Left lung (tissue), 10 donors: ENCODE measurements around the gene LRRC26. TPM values are rescaled to one million over a fixed set of nuclear protein-coding genes. Genes with fewer than 3 reads are reported as not detected.

Source experiments
- ATAC-seq: fragments of 200-7000 bp; cut with Tn5 transposase; one replicate; pipeline ENCODE4 v1.9.1; 2020; ENCODE audit warnings: moderate library complexity
- DNase-seq, 4 donors: peaks; one replicate each; pipeline ENCODE4 v3.0.0-alpha.2; 2013 to 2020
- H3K27ac ChIP-seq, 2 donors: fragments of 200-600 bp; sonication (generic) in 1 of 2; one replicate each; pipeline versions ENCODE4 v1.5.0 to v1.8.0; 2020 to 2021
- H3K27me3 ChIP-seq, 2 donors: fragments of 200-600 bp; sonication (generic) in 1 of 2; one replicate each; pipeline versions ENCODE4 v1.5.0 to v1.8.0; 2020 to 2021
- H3K36me3 ChIP-seq, 2 donors: fragments of 200-600 bp; sonication (generic) in 1 of 2; one replicate each; pipeline versions ENCODE4 v1.5.0 to v1.8.0; 2020 to 2021
- H3K4me1 ChIP-seq, 2 donors: fragments of 200-600 bp; one replicate each; pipeline ENCODE4 v1.8.0; 2021
- H3K4me3 ChIP-seq, 2 donors: fragments of 200-600 bp; sonication (generic) in 1 of 2; one replicate each; pipeline versions ENCODE4 v1.5.0 to v1.8.0; 2020 to 2021; ENCODE audit warnings: mild to moderate bottlenecking in 1 of 2
- H3K9me3 ChIP-seq, 2 donors: fragments of 200-600 bp; sonication (generic) in 1 of 2; one replicate each; pipeline versions ENCODE4 v1.5.0 to v1.8.0; 2020 to 2021
- CTCF ChIP-seq, 2 donors: fragments of 200-600 bp; sonication (generic) in 1 of 2; IDR thresholded peaks; one replicate each; pipeline versions ENCODE4 v1.5.0 to v1.8.0; 2021; ENCODE audit warnings: antibody characterized with exemption in 2 of 2
- intact Hi-C, 2 donors: fragments of 100-400 bp; cut with DNase I; formaldehyde crosslinking; loops; one replicate each; pipeline versions ENCODE4 v1.11.2 to v1.14.2; 2022
- polyA plus RNA-seq, 6 donors: library from polyadenylated mRNA; unstranded; fragments of 120-200 nt; gene quantifications; one replicate each; pipeline ENCODE4 v1.2.1, GENCODE V29; 2013; ENCODE audit not compliant: insufficient read length in 6 of 6
- total RNA-seq, 2 donors: library from RNA; stranded (reverse); fragmentation: NEBNext Ultra II Directional; extraction: Animal tissue kit (Norgen Biotek cat#: 25700); gene quantifications; one replicate each; pipeline ENCODE4 v1.2.1, GENCODE V29; 2021
- donor health status: DM: no; HTN: yes; CAD: no.
- donor health status: DM: no; HTN: no; CAD: no.

LRRC26 gene
- total and polyA plus RNA-seq, 8 donors: 0.23 to 0.63 (median 0.40) TPM; not detected in 4

- ATAC-seq: no peak
- H3K36me3 ChIP-seq: no peaks in the 10 kb centered on the region
- no peak overlapping the region for H3K4me3 ChIP-seq
- no peaks in the 10 kb centered on the region for H3K9me3 ChIP-seq
- TF ChIP-seq CTCF (IDR thresholded peaks at IDR 0.05): no peak
- H3K4me1 ChIP-seq: peaks cover 14 to 41% of the 10 kb centered on the region in 2 donors
- no peak for DNase-seq
- peaks cover 91 to 100% of the 10 kb centered on the region in 2 donors for H3K27me3 ChIP-seq
- intact Hi-C loops: no loop called here
- H3K27ac ChIP-seq: no peak overlapping the region
These were observed 3.2 kb downstream of the LRRC26 start for GRCh38 chr9:137166380-137167229.

- no peak for ATAC-seq
- no peak for TF ChIP-seq CTCF (IDR thresholded peaks at IDR 0.05)
- no peak for DNase-seq
- intact Hi-C loops: no loop called here
- Histone ChIP-seq H3K36me3 (no peaks in the 10 kb centered on the region), H3K4me3 (no peak overlapping the region), H3K4me1 (peaks cover 14 to 42% of the 10 kb centered on the region in 2 donors), H3K9me3 (no peaks in the 10 kb centered on the region), H3K27me3 (peaks cover 97 to 100% of the 10 kb centered on the region in 2 donors), H3K27ac (no peak overlapping the region)
These were observed 4.5 kb downstream of the LRRC26 start for GRCh38 chr9:137165250-137165836.

DNA sequence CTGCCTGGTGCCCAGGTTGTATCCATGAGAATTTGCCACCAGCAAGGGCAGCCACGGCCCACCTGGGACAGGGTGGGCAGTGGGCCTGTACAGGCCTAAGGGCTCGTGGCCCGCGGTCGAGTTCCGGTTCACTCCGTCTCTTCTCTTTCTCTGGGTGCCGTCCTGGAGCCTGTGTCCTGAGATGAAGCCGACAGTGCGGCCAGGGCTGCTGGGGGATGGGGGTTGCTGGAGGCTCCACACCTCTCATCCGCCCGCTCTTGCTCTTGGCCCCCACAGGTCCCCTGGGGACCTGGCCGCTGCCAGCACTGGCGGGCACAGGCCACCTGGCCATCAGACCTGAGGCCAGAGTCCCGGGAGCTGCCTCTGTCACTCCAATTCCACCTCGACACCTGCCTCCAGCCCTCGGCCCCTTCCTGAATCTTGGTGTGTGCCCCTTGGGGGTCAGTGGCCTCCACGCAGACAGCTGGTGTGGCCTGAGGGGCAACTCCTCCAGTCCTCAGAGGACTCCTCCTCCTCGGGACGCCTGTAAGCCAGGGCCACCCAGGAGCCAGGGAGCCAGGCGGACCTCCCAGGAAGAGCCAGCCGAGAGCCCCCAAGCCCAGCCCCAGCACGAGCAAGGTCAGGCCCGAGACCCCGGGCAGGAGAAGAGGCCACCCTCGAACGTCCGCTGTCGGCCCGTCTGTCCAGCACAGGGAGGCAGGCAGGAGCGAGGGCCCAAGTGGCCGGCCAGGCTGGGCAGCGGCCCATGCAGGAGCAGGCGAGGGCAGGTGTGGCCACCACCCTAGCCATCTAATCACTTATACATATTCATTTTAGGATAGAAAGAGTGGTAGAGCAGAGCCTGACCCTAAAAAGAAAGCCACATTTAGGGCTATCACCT lies 5.2 kb downstream of the LRRC26 start:
- DNase-seq (no peak), ATAC-seq (no peak)
- Histone ChIP-seq H3K9me3 (no peaks in the 10 kb centered on the region), H3K4me1 (peaks cover 14 to 38% of the 10 kb centered on the region in 2 donors), H3K27me3 (peaks cover 96 to 100% of the 10 kb centered on the region in 2 donors), H3K36me3 (no peaks in the 10 kb centered on the region), H3K4me3 (no peak overlapping the region), H3K27ac (no peak overlapping the region)
- TF ChIP-seq CTCF (IDR thresholded peaks at IDR 0.05): no peak
- intact Hi-C loops: no loop called here

DNA sequence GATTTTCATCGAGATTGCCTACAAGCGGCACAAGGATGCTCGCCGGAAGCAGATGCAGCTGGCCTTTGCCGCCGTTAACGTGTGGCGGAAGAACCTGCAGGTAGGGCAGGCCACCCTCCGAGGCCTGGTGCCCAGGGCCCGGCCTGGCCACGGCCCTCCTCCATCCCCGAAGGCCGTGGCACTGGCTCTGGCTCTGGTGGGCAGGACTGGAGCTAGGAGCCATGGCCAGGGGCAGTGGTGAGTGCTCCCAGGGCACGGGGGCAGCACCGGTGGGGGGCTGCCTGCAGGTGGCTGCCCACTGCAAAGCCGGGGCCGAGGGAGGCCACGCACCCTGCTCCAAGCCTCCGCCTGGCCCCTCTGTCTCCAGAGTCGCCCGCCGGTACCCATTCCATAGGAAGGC lies 6.0 kb downstream of the LRRC26 start:
- H3K4me1 ChIP-seq: peaks cover 14 to 30% of the 10 kb centered on the region in 2 donors
- no peak overlapping the region for H3K4me3 ChIP-seq
- no peak for DNase-seq
- no peak for TF ChIP-seq CTCF (IDR thresholded peaks at IDR 0.05)
- H3K27me3 ChIP-seq: peaks cover 96 to 100% of the 10 kb centered on the region in 2 donors
- no peak overlapping the region for H3K27ac ChIP-seq
- H3K9me3 ChIP-seq: no peaks in the 10 kb centered on the region
- H3K36me3 ChIP-seq: no peaks in the 10 kb centered on the region
- ATAC-seq: no peak
- intact Hi-C loops: no loop called here
